ENCODE measurements around the gene TRMT11.
A peak's percentile ranks its signal among the peaks of the same experiment; 100 is the strongest.

DNA sequence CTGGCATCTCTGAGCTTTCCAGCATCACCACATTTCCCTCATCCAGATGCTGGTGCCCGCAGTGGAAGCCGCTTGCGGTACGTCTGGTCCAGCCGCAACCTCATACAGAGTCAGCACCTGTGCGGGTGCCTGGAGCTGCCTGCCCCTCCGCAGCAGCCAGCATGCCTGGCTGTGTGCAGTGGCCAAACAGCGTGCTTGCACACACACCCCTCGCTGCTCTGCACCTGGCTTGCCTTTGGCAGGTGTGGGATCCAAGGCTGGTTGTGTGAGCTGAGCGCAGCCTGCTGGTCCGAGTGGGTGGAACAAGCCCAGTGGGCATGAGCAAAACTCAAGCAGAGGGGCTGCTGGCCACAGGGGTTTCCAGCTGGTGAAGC, 32.9 kb upstream of the TRMT11 start:
- TF ChIP-seq, protein P1, sequence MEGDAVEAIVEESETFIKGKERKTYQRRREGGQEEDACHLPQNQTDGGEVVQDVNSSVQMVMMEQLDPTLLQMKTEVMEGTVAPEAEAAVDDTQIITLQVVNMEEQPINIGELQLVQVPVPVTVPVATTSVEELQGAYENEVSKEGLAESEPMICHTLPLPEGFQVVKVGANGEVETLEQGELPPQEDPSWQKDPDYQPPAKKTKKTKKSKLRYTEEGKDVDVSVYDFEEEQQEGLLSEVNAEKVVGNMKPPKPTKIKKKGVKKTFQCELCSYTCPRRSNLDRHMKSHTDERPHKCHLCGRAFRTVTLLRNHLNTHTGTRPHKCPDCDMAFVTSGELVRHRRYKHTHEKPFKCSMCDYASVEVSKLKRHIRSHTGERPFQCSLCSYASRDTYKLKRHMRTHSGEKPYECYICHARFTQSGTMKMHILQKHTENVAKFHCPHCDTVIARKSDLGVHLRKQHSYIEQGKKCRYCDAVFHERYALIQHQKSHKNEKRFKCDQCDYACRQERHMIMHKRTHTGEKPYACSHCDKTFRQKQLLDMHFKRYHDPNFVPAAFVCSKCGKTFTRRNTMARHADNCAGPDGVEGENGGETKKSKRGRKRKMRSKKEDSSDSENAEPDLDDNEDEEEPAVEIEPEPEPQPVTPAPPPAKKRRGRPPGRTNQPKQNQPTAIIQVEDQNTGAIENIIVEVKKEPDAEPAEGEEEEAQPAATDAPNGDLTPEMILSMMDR (IDR thresholded peaks at IDR 0.05) = peak; percentile 30
- no peak for TF ChIP-seq EZH2 (IDR thresholded peaks at IDR 0.05)
- TF ChIP-seq EZH2phosphoT487 (IDR thresholded peaks at IDR 0.05) = no peak
